HG02970 (cell line): ENCODE data around the gene TGFBR2.
A peak's percentile ranks its signal among the peaks of the same experiment; 100 is the strongest.

ENCODE experiments used
- ATAC-seq: cut with Tn5 transposase; IDR thresholded peaks from one replicate; pipeline ENCODE4 v1.9.1; 2021; ENCODE audit warnings: mild to moderate bottlenecking, moderate library complexity, moderate number of reproducible peaks; ENCODE audit not compliant: unreplicated experiment, low FRiP score

TGFBR2 gene

DNA sequence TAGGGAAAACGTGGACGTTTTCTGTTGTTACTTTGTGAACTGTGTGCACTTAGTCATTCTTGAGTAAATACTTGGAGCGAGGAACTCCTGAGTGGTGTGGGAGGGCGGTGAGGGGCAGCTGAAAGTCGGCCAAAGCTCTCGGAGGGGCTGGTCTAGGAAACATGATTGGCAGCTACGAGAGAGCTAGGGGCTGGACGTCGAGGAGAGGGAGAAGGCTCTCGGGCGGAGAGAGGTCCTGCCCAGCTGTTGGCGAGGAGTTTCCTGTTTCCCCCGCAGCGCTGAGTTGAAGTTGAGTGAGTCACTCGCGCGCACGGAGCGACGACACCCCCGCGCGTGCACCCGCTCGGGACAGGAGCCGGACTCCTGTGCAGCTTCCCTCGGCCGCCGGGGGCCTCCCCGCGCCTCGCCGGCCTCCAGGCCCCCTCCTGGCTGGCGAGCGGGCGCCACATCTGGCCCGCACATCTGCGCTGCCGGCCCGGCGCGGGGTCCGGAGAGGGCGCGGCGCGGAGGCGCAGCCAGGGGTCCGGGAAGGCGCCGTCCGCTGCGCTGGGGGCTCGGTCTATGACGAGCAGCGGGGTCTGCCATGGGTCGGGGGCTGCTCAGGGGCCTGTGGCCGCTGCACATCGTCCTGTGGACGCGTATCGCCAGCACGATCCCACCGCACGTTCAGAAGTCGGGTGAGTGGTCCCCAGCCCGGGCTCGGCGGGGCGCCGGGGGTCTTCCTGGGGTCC, at the start of gene TGFBR2:
TSS of gene TGFBR2 (plus strand) at position 301 of the 731 bp plus-strand sequence. CDS start at position 584, 283 bp downstream.
- ATAC-seq, result peak; percentile 76

DNA sequence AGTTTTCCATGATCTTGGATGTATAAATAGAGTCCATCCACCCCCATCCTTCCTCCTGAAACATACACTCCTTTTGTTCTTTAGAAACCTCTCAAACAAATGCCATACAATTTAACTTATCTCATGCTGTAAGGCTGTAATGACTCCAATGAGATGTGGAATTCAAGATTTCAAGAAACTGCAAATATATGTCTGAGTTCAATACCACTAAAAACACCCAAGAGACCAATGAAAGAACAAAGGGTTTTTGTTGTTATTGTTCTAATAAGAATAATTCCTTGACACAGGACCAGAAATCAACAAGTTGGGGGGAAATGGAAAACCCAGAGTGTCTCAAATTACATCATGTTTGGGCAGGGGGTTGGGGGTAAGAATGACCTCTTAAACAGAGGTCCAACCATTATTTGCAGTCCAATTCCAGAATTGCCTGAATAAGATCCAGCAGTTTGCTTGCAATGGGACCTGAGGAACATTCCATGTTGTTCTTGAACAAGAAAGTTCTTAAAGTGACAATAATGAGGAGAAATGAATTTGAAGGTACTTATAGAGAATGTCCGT, 48.6 kb upstream of the TGFBR2 start:
- ATAC-seq, result no peak

DNA sequence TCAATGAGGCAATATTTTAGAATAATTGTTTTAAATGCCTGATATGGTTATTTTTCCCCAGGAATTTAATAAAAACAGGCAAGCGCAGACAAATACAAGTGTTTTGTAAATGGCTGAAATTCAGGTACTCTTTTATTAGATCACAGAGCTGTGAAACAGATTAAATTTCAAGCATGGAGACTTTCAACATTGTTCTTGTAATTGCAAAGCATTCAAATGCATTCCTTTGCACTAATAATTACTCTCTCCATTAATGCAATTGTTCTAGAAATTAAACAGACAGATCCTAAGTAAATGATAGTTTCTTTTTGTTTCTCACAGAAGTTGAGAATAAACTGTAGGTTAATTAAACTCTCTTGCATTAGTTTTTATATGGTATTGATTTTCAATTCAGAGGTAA, 42.4 kb upstream of the TGFBR2 start:
- no peak for ATAC-seq

DNA sequence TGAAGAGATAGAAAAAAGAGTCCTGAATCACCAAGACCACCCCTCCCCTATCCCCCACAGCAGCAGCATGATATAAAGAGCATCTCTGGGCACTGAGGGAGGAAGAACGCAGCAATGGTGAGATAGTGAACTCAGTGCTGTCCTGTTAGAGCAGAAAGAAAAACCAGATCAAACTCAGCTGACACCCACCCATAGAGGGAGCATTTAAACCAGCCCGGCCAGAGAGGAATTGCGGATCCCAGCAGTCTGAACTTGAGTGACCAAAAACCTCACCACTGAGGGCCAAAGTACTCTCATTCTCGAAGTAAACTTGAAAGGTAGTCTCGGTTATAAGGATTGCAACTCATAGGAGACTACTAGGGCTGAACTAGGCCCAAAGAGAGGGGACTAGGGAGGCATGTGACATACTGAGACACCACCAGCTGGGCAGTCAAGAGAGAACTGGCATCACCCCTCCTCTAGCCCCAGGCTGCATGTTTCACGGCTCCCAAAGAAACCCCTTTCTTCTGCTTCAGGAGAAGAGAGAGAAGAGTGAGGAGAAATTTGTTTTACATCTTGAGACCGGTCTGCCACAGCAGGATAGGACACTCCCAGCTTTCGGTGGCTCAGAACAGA, 39.2 kb upstream of the TGFBR2 start:
- no peak for ATAC-seq

DNA sequence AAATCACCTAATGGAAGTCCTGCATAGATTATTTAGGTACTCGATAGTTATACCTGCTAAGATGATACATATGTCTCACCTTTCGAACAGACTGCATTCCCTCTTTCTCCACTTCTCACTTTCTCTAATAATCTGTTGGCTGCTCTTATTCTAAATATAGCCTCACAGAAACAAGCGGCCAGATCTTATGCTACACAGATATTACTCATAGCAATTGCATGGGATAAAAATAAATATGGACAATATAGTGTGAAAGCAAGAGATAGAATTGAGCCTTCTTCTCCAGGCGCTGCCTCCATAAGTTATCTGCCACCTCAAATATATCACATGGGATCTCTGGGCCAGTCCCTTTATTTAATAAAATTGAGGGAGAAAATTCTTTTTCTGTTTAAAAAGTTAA, 29.5 kb upstream of the TGFBR2 start:
- no peak for ATAC-seq

DNA sequence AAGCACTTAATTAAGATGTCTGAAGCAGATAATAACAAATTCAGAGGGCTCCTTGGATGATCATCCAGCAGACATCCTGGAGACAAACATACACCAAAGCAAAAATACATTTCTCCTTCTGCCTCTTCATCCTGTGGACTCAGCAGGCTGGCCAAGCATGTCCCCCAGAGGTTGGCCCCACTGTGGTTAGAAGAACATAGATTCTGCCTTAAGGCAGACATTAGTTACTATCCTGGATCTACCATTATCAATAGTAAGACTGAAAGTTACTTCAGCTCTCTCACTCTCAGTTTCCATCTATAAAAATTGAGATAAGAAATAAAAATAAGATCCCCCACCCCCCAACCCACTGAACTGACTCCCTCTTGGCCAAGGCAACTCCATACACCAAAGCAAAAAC, 28.6 kb upstream of the TGFBR2 start:
- no peak for ATAC-seq

DNA sequence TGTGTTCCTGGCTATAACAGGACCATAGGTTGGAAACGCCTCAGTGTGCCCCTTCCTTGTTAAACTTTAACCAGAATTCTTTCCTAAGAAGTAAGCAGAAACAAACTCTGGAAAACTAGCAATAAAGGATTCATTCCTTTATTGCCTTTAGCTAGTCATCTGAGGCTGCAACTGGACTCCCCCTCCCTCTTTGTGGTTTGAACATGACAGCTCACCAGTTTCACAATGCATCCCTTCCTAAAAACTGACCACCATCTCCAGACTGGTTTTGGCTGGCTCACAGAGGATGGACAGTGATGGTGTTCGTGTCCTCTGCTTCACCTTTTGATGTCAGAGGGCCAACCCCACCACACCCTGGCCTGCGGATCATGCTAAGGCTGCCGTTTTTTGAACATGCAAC, 27.9 kb upstream of the TGFBR2 start:
- no peak for ATAC-seq

DNA sequence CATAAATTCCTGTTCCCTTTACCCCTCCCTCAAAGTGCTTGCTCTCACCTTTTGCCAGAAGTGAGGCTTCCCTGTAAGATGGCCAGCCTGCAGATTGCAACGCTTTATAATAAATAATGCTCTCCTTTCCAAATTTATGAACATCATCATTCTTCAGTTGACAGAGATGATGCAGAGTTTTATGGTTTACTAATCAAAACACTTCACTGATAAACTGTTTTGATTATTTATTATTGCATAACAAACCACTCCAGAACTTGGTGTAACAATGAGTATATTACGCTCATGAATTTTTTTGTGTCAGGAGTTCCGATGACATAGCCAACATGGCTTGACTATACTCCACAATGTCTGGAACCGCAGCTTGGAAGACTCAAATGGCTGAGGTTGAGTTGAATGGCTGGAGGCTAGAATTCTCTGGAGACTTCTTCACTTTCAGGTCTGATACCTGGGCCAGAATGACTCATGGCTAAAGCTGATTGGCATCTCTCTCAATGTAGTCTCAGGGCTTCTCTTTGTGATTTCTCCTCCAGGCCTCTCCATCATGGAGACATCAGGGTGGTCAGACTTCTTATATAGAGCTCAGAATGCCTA, 27.3 kb upstream of the TGFBR2 start:
- no peak for ATAC-seq

DNA sequence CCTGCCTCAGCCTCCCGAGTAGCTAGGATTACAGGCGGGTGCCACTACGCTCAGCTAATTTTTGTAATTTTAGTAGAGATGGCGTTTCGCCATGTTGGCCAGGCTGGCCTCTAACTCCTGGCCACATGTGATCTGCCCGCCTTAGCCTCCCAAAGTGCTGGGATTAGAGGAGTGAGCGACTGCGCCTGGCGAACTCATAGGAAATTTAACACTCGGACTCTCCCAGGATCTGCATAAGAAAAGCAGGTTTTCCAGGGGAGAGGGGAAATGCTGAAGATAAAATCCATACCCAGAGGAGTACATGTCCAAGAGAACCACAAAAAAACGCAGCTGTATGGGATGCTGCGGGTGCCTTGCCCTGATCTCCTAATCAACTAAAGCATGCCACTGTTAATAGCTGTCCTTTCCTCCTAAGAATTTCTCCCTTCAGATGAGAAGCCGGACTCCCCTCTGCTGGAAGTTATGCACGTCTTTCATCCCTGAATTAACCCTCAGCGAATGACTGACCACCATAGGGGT, 25.3 kb upstream of the TGFBR2 start:
- no peak for ATAC-seq

DNA sequence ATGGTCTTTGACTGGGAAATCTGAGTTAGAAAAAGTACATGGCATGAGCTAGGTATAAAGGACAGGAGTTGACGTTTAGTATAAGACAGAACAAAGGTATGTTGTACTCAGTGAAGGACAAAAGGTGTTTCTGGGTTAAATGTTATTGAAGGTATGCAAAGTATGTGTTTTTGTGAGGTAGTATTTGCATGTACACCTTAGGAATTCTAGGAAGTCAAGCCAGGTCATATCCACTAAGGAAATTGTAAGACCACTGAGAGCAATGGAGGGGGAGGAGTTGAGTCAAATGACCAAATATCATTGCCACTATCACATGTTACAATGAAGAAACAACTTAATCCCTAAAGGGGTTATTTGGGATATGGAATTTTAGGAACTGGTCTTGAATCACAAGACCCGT, 24.4 kb upstream of the TGFBR2 start:
- no peak for ATAC-seq

DNA sequence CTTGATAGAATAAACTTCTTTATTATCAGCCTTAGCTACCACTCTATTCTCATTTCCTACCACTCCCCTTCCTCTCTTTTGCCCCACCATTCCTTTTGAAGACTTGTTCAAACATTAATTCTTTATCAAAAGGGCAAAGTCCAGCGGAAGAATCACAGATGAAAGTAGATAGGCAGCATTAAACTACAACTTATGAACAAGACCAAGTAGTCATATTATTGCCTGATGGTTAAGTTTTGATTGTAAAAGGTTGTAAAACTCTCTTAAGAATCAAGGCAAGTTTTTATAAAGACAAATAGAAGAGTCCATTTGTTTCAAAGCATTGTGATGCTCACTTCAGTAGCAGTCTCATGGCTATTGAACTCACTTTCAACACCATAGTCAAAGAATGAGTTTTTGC, 22.4 kb upstream of the TGFBR2 start:
- ATAC-seq, result no peak

DNA sequence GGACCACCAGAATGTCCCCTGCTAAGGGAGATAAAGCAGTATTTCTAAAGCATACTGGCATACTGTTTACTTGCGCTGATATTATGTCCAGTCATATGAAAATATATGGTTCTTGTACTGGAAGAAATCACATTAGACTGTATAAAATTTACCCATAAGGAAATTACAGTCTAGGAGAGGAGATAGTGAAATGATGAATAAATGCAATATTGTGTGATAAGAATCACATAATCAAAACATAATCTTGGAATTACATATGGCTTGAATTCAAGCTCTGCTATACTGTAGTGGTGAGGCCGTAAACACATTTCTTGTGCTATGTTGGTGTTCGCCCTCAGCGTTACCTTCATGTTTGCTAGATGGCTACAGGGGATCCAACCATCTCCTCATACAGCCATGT, 20.7 kb upstream of the TGFBR2 start:
- no peak for ATAC-seq

DNA sequence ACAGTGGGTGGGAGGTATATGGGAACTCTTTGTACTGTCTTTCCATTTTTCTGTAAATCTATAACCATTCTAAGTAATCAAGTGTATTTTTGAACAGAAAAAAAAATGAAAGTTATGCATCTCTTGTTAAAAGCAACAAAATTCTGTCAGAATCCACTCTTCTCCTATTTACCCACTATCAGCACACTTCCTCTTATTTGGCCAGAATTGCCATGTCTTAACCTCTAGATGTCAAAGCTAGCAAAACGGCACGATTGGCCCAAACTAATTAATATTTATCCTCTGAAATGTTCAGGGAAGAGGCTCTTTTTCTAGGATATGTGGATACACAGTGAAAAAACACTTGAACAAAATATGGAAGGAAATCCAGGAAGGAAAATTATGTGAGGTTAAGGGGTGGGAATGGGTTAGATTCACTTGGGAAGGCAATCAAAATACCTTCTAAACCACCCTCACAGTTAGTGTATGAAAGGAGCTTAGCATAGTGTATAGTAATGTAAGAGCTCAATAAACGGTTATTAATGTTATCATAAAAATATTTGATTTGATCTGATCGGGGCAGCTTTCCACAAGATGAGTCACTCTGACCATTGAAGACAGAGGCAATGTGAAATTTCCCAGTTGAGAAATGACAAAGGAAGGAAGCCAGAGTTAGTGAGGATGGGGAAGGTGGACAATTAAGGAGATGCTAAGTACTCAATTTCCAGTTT, 20.1 kb upstream of the TGFBR2 start:
- no peak for ATAC-seq

DNA sequence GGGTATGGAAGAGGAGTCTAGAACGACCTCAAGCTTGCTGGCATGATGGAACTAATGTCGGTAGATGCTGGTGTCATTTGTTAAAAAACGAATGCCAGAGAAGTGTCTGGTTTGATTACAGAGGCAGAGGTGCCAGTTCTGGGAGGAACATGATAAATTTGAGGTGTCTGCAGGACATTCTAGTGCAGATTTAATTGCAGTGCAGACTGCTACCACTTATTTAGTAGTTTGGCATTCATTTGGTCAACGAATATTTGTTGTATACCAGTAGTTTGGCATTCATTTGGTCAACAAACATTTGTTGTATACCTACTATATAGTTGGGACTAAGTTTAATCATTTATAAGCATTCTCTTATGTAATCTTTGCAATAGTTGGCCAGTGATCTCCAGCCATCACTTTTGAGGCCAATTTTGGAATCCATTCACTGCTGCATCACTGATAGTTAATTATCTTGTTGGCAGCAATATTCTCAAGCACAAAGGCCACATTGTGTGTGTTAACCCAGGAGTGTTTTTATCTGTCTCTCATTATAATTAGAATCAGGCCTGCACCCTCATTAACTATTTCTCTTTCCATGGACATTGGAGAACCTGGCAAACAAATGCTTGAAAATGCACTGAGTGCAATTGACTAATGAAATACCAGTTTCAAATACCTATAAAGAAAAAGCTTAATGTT, 19.5 kb upstream of the TGFBR2 start:
- ATAC-seq, result no peak

DNA sequence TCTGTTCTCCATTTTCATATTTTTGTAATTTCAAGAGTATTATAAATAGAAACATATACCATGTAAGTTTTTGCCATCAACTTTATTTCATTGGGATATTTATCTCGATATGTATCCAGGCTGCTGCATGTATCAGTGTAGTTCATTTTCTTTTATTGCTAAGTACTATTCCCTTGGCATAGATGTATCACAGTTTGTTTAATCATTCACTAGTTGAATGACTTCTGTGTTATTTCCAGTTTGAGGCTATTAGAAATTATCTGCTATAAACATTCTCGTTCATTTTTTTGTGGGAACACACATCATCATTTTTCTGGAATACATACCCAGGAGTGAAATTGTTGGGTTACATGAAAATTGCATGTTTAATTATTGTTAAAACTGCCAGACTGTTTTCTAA, 18.5 kb upstream of the TGFBR2 start:
- ATAC-seq, result no peak

DNA sequence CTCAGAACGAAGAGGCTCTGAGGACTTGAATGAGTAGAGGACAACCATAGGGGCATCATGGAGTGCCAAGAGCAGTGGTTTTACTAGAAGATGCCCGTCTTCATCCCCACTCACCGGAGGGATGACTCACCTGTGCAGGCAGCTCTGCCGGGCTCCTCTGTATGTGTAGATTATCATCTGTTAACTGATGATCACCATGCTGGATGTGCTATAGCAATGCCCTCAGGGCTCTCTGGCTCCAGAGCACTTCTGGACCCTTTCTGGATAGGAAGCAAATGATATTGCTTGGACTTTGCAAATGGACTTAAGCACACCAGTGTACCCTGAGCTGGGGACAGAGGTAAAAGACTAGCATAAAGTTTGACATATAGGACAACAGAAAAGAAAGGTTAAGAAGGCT, 10.2 kb upstream of the TGFBR2 start:
- no peak for ATAC-seq

DNA sequence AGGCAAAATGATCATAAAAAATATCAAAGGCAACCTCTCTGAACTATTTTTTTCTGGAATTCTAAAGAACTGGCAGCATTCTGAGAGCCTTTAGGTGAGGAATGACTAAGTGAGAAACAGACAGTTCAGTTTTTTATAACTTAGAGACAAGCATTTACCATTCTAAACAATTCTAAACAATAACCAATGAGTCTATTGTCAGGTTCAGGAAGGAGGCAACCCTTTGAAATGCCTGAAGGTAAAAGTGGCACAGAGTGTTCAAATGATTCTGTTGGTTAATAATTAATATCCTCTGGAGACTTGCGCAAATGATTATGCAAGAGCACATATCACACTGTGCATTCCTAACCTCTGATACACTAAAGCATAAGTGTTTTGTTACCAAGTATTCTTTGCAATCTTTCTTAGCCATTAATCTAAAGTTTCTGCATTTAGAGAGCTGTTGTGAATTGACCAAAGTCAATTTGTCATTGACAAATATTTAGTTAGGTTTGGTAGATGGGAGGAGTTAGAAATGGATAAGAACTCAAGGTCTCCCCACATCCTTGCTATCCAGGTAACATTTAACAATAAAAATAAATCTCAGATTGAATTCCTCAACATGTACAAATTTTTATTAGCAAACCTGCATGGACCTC, 9.2 kb upstream of the TGFBR2 start:
- no peak for ATAC-seq

DNA sequence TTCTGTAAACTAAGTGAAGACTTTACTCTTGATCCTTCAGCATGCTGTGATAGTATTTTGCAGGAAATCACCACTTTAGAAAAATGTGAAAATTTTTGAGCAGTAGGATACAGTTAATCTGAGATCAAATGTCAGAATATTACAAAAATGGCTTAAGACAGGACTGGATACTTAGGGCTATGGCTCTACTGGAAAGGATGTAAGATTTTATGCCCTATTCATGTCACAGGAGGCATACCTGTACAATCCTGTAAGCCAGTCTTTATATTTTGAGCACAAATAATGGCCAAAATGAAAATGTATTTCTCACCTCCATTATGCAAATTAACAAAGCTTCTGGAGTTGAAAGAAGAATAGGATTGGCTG, 8.6 kb upstream of the TGFBR2 start:
- no peak for ATAC-seq

DNA sequence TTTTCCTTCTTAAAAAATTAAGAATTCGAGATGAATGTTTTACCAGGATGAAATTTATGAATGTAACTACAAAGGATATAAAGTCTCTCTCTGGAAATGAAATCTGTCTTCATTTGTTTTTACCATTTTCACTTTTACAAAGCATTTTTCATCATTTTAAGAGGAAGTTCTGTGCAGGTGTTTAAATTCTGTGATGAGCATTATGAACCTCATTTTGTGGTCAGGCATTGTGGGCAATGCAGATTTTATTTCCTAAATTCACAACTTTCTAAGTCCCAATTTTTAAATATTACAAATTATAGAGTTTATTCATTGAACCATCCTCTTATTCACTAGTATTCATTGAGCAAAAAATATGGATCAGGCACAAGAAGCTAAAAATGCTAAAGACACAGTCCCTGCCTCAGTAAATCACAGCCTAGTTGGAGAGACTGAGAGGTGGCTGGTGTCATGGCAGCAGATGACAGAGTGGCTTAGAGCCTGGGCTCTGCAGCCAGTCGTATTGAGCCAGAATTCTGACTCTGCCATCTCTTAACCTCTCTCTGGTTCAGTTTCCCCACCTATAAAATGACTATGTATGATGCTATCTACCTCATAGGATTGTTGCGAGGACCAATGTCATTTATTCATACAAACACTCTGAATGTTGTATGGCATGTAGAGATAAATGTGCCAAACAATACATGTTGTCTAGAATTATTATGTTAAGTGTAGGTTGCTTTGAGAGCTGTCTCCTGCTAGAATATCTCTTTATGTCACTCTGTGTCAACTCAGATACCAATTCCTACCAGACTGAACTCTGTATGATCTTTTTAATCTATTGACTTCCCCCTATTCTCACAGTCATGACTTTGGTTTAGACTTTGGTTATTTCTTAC, 7.5 kb upstream of the TGFBR2 start:
- ATAC-seq, result no peak
